Thoracic aorta (tissue), 2 donors: Measurements from ENCODE around the gene UVRAG. TPM values are rescaled to one million over a fixed set of nuclear protein-coding genes. Genes with fewer than 3 reads are reported as not detected.

Experiments
- ATAC-seq: fragments of 150-250 bp; one replicate; pipeline ENCODE4 v1.8.0; 2017; ENCODE audit warnings: low read depth; ENCODE audit not compliant: insufficient number of reproducible peaks, low FRiP score
- DNase-seq: peaks from one replicate; pipeline ENCODE4 v3.0.0-alpha.2; 2020; ENCODE audit warnings: low spot score
- H3K27ac ChIP-seq, 2 donors: fragments of 200-600 bp; sonication (generic); 1 replicate in 1 of 2; 2 replicates in 1 of 2; pipeline ENCODE4 v1.5.1; 2016; ENCODE audit warnings: mild to moderate bottlenecking in 2 of 2, moderate library complexity in 2 of 2
- H3K27me3 ChIP-seq: fragments of 200-600 bp; sonication (generic); replicated peaks from 2 replicates; pipeline ENCODE4 v1.6.0; 2016; ENCODE audit warnings: mild to moderate bottlenecking; ENCODE audit not compliant: insufficient read depth
- H3K36me3 ChIP-seq: fragments of 200-600 bp; sonication (generic); one replicate; pipeline ENCODE4 v1.5.1; 2016
- H3K4me1 ChIP-seq, 2 donors: fragments of 200-600 bp; sonication (generic); 1 replicate in 1 of 2; 2 replicates in 1 of 2; pipeline versions ENCODE4 v1.5.1 to v1.6.0; 2016; ENCODE audit warnings: low read depth in 2 of 2, mild to moderate bottlenecking in 1 of 2; ENCODE audit not compliant: control insufficient read depth in 1 of 2
- H3K4me3 ChIP-seq: fragments of 200-600 bp; sonication (generic); 2 replicates; pipeline ENCODE4 v1.5.1; 2016; ENCODE audit warnings: mild to moderate bottlenecking
- H3K9me3 ChIP-seq: fragments of 200-600 bp; sonication (generic); 2 replicates; pipeline ENCODE4 v1.5.1; 2016
- CTCF ChIP-seq: fragments of 200-600 bp; sonication (generic); IDR thresholded peaks from one replicate; pipeline ENCODE4 v1.5.1; 2019; ENCODE audit warnings: antibody characterized with exemption
- total RNA-seq, 2 donors: library from RNA; depleted of rRNA; stranded (reverse); fragments of >200 nt; gene quantifications; one replicate each; pipeline versions ENCODE4 v1.1.0 to v1.2.3, GENCODE V29; 2016

UVRAG gene
- total RNA-seq, 2 donors from 2014 or later: 20.4 to 27.7 TPM

- no peak overlapping the region for H3K27ac ChIP-seq
- no peaks in the 10 kb centered on the region for H3K36me3 ChIP-seq
- TF ChIP-seq CTCF: peak; percentile 97
- no peaks in the 10 kb centered on the region for H3K9me3 ChIP-seq
- H3K27me3 ChIP-seq: no peaks in the 10 kb centered on the region
- no peaks in the 10 kb centered on the region for H3K4me1 ChIP-seq
- peak; percentile 71 for DNase-seq
- ATAC-seq: peak; percentile 44
- peak overlapping the region; percentile 75 for H3K4me3 ChIP-seq
Measured at GRCh38 chr11:76152086-76152681, 337.2 kb downstream of the UVRAG start.

GRCh38 chr11:76152741-76153570 is 337.9 kb downstream of the UVRAG start:
- H3K36me3 ChIP-seq: no peaks in the 10 kb centered on the region
- H3K27me3 ChIP-seq: no peaks in the 10 kb centered on the region
- H3K4me1 ChIP-seq: no peaks in the 10 kb centered on the region
- no peak for ATAC-seq
- DNase-seq: no peak
- peak overlapping the region; percentile 75 for H3K4me3 ChIP-seq
- no peaks in the 10 kb centered on the region for H3K9me3 ChIP-seq
- H3K27ac ChIP-seq: no peak overlapping the region
- TF ChIP-seq CTCF: no peak

- ATAC-seq (no peak), DNase-seq (no peak)
- H3K27me3 ChIP-seq: no peaks in the 10 kb centered on the region
- H3K4me1 ChIP-seq: no peaks in the 10 kb centered on the region
- no peaks in the 10 kb centered on the region for H3K36me3 ChIP-seq
- no peak overlapping the region for H3K4me3 ChIP-seq
- H3K27ac ChIP-seq: no peak overlapping the region
- no peaks in the 10 kb centered on the region for H3K9me3 ChIP-seq
- TF ChIP-seq CTCF: no peak
Measured at GRCh38 chr11:76153571-76153923, 338.5 kb downstream of the UVRAG start.

- H3K27me3 ChIP-seq: no peaks in the 10 kb centered on the region
- H3K9me3 ChIP-seq: no peaks in the 10 kb centered on the region
- H3K4me1 ChIP-seq: no peaks in the 10 kb centered on the region
- ATAC-seq (no peak), DNase-seq (no peak)
- no peak for TF ChIP-seq CTCF
- H3K36me3 ChIP-seq: no peaks in the 10 kb centered on the region
- H3K4me3 ChIP-seq: no peak overlapping the region
- H3K27ac ChIP-seq: no peak overlapping the region
Measured at GRCh38 chr11:76155500-76156227, 340.7 kb downstream of the UVRAG start.

- Histone ChIP-seq H3K4me3 (no peak overlapping the region), H3K4me1 (peaks cover 4 to 7% of the 10 kb centered on the region in 2 donors), H3K36me3 (no peaks in the 10 kb centered on the region), H3K9me3 (no peaks in the 10 kb centered on the region), H3K27me3 (no peaks in the 10 kb centered on the region), H3K27ac (no peak overlapping the region)
- TF ChIP-seq CTCF: no peak
- DNase-seq: no peak
- ATAC-seq: no peak
Measured at GRCh38 chr11:76156971-76157427, 342.0 kb downstream of the UVRAG start.
